Bronchial epithelial cell (primary cell): ENCODE results near the gene CYP46A1. TPM values are rescaled to one million over a fixed set of nuclear protein-coding genes. Genes with fewer than 3 reads are reported as not detected.

ENCODE experiments used
- DNase-seq: peaks from one replicate; pipeline ENCODE4 v3.0.0-alpha.2; 2010; ENCODE audit warnings: low read depth
- FAIRE-seq: peaks from 2 replicates; lab custom pipeline; 2011; peaks lifted over from hg19 to GRCh38; lab: Jason Lieb, UNC
- H3K27me3 ChIP-seq: 2 replicates; pipeline ENCODE4 v1.5.1; 2011; ENCODE audit warnings: low read length; ENCODE audit not compliant: control insufficient read depth, insufficient read depth
- H3K36me3 ChIP-seq: 2 replicates; pipeline ENCODE4 v1.5.1; 2011; ENCODE audit warnings: low read length; ENCODE audit not compliant: control insufficient read depth, insufficient read depth
- H3K4me3 ChIP-seq: 2 replicates; pipeline ENCODE4 v1.5.1; 2011; ENCODE audit warnings: mild to moderate bottlenecking, low read depth, low read length, control low read depth
- total RNA-seq: library from RNA; depleted of rRNA; stranded (reverse); fragments of >200 nt; gene quantifications from 2 replicates; pipeline ENCODE4 v1.2.1, GENCODE V29; 2014
- TF ChIP-seq, protein P1 (sequence below): IDR thresholded peaks from 2 replicates; pipeline ENCODE4 v1.5.1; 2011; ENCODE audit warnings: mild to moderate bottlenecking, moderate library complexity, low read length, control low read depth, inconsistent platforms; ENCODE audit not compliant: insufficient read depth, severe bottlenecking

The CYP46A1 gene
- total RNA-seq, 1 donor from 2014 or later: not detected

GRCh38 chr14:99733540-99734405 is 49.7 kb downstream of the CYP46A1 start:
- Histone ChIP-seq H3K36me3 (no peaks in the 10 kb centered on the region), H3K4me3 (no peak overlapping the region), H3K27me3 (peaks cover 10% of the 10 kb centered on the region)
- DNase-seq (no peak), FAIRE-seq (peak; percentile 72)
- TF ChIP-seq, protein P1, sequence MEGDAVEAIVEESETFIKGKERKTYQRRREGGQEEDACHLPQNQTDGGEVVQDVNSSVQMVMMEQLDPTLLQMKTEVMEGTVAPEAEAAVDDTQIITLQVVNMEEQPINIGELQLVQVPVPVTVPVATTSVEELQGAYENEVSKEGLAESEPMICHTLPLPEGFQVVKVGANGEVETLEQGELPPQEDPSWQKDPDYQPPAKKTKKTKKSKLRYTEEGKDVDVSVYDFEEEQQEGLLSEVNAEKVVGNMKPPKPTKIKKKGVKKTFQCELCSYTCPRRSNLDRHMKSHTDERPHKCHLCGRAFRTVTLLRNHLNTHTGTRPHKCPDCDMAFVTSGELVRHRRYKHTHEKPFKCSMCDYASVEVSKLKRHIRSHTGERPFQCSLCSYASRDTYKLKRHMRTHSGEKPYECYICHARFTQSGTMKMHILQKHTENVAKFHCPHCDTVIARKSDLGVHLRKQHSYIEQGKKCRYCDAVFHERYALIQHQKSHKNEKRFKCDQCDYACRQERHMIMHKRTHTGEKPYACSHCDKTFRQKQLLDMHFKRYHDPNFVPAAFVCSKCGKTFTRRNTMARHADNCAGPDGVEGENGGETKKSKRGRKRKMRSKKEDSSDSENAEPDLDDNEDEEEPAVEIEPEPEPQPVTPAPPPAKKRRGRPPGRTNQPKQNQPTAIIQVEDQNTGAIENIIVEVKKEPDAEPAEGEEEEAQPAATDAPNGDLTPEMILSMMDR: no peak

- FAIRE-seq (no peak), DNase-seq (no peak)
- Histone ChIP-seq H3K4me3 (no peak overlapping the region), H3K36me3 (no peaks in the 10 kb centered on the region), H3K27me3 (peaks cover 10% of the 10 kb centered on the region)
- TF ChIP-seq, protein P1: no peak
Measured at GRCh38 chr14:99734406-99735051, 50.4 kb downstream of the CYP46A1 start.

DNA sequence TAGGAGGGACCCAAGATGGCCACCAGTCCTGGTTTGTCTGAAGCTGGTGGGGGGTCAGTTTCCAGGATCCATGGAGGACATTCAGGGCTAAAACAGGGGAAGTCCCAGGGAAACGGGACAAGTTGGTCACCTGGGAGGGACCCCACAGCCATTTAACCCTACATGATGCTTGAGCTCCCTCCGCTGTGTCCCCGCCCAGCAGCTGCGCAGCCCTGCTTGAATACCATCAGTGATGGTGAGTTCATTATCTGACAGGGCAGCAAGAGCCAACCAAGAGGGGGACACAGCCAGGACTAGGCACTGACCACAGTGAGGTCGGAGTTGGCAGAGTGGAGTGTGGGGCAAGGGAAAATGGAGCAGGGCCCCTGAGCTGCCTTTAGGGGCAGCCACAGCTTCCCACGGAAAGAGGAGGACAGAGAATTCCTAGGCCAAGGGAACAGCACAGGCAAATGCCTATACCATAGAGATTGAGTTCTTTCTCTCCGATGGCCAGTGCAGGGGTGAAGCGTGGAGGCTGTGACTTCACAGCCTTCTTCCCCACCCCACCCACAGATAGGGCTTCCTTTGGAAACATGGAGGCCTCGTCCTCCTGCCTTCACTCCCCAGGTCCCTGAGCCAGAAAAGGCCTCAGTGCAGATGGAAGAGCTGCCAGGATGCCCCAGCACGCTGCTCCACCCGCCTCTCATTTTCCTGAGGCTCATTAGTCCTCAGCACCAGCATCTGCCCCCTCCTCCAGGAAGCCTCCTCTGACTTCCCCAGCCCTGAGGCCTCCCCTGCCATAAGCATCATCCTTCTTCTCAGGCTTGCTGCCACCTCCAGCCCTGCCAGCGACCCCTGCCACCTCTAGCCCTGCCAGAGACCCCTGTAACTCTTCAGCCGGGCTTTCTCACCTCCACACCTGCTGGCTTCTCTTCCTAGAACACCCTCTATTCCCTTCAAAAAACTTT is 51.4 kb downstream of the CYP46A1 start:
- Histone ChIP-seq H3K27me3 (peaks cover 10% of the 10 kb centered on the region), H3K36me3 (no peaks in the 10 kb centered on the region), H3K4me3 (no peak overlapping the region)
- TF ChIP-seq, protein P1: no peak
- FAIRE-seq (no peak), DNase-seq (no peak)

GRCh38 chr14:99736603-99737371 is 52.7 kb downstream of the CYP46A1 start:
- no peak for DNase-seq
- H3K36me3 ChIP-seq: no peaks in the 10 kb centered on the region
- TF ChIP-seq, protein P1: no peak
- H3K4me3 ChIP-seq: no peak overlapping the region
- FAIRE-seq: no peak
- H3K27me3 ChIP-seq: peaks cover 10% of the 10 kb centered on the region

- Histone ChIP-seq H3K27me3 (peaks cover 10% of the 10 kb centered on the region), H3K4me3 (peak overlapping the region; percentile 23), H3K36me3 (no peaks in the 10 kb centered on the region)
- no peak for FAIRE-seq
- TF ChIP-seq, protein P1: no peak
- DNase-seq: peak; percentile 30
Measured at GRCh38 chr14:99737451-99737951, 53.4 kb downstream of the CYP46A1 start.
